GM12865 (cell line): ENCODE results near the gene SUN5.

ENCODE experiments used
- DNase-seq: peaks from one replicate; pipeline ENCODE4 v3.0.0; 2010; ENCODE audit warnings: low read depth
- H3K4me3 ChIP-seq: 2 replicates; pipeline ENCODE4 v1.5.1; 2011; ENCODE audit warnings: mild to moderate bottlenecking, low read depth, low read length, control low read depth
- TF ChIP-seq, protein P1 (sequence below): IDR thresholded peaks from 2 replicates; pipeline ENCODE4 v1.5.1; 2011; ENCODE audit warnings: low read length, control low read depth, low read depth, inconsistent platforms; ENCODE audit not compliant: insufficient read depth; ENCODE audit errors: missing control alignments

Gene SUN5

DNA sequence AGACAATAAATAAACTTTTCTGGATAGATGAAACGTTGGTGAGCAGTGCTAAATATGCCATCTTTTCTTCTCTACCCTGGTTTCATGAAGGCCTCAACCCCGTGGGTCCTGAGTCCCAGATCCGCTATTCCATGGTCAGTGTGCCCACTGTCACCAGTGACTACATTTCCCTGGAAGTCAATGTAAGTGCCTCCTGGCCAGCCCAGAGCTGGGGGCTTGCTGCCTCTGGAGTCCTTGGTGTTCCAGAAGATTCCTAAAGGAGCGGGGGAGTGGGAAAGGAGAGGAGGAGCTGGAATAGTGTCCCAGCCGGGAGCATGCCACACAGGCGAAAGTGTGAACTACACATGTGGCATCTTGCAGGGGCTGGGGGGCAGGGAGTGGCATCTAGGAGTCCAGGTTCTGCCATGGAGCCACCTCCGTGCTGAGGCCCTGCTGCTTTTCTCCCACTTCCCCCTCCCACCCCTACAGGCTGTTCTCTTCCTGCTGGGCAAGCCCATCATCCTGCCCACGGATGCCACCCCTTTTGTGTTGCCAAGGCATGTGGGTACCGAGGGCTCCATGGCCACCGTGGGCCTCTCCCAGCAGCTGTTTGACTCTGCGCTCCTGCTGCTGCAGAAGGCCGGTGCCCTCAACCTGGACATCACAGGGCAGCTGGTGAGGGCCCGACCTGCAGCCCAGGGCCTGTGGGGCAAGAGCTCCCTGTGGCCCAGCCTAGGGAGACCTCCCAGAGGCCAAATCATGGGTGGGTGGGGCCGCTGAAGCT lies 14.1 kb upstream of the SUN5 start:
- H3K4me3 ChIP-seq, result no peak overlapping the region
- TF ChIP-seq, protein P1, sequence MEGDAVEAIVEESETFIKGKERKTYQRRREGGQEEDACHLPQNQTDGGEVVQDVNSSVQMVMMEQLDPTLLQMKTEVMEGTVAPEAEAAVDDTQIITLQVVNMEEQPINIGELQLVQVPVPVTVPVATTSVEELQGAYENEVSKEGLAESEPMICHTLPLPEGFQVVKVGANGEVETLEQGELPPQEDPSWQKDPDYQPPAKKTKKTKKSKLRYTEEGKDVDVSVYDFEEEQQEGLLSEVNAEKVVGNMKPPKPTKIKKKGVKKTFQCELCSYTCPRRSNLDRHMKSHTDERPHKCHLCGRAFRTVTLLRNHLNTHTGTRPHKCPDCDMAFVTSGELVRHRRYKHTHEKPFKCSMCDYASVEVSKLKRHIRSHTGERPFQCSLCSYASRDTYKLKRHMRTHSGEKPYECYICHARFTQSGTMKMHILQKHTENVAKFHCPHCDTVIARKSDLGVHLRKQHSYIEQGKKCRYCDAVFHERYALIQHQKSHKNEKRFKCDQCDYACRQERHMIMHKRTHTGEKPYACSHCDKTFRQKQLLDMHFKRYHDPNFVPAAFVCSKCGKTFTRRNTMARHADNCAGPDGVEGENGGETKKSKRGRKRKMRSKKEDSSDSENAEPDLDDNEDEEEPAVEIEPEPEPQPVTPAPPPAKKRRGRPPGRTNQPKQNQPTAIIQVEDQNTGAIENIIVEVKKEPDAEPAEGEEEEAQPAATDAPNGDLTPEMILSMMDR, result no peak
- DNase-seq, result no peak

DNA sequence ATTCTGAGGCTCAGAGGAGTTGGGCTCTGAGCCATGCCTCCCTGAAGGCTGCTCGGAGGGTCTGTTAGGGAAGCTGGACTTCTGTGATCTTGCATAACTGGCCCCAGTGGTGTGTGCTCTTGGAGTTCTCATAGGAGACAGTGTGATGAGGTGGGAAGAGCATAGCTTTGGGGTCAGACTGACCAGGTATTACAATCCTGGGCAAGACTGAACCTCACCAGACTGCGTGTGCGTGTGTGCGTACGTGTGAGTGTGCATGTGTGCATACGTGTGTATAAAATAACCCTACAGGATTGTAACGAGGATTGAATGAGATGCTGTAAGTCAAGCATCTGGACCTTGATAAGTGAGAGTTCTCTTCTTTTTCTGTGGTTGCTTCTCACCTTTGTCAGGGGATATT lies 13.3 kb upstream of the SUN5 start:
- H3K4me3 ChIP-seq, result no peak overlapping the region
- DNase-seq, result no peak
- TF ChIP-seq, protein P1, result no peak

DNA sequence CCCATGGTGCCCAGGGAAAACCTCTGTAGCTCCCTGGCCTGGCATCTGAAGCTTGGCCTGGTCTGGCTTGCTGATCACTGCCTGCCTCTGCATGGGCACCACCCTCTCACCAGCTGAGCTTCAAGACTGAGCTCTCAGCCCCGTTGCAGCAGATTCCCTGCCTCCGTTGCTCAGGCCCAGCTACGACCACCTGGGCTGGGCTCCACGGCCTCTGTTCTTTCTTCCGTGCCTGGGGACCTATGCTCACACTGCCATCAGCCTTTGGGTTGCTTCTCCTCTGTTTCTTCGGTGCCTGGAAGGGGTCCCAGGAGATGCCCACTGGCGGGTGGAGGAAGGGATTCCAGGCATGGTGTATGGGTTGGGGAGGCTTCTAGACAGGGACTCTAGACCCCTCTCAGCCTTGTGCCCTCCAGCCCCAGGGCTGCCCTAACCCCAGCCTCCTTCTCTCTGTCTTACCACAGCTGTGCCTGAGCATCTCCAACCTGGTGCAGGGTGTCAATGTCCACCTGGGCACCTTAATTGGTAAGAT lies 12.4 kb upstream of the SUN5 start:
- no peak for DNase-seq
- TF ChIP-seq, protein P1, result no peak
- H3K4me3 ChIP-seq, result no peak overlapping the region

DNA sequence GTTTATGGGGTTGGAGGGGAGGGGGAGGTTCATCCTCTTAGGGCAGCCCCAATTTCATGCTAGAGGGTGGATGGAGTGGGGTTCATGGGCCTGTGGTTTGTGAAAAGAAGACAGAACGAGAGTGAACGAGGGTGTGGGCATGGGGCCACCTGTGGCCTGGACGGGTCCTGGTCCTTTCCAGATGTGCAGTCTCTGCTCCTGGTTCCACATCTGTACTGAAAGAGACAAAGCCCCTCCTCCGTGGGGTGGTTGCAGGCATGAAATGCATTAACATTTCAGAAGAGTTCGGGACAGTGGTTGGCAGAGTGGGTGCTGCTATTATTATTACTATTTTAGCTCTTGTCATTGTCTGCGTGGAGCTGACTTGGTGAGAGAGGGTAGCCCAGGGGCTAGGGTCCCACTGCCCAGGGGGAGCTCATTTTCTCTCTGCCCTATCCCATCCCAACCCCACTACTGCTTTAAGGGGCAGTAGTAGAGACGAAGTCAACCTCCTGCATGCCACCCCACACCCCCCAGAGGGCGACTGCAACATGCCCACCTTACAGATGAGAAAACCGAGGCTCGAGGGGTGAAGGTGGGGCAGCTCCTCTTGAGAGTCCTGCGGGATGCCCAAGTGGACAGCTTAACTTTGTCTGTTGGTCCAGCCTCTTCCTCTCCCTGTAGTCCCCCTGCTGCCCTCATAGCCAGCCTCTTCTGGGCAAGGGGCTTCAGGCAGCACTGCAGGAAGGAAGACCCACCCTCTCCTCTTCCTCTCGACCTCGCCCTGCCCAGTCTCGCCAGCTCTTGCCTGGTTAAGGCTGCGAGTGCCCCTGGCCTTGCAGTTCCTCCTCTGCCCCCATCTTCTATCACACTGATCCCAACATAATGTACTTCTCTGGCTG lies 11.7 kb upstream of the SUN5 start:
- no peak overlapping the region for H3K4me3 ChIP-seq
- TF ChIP-seq, protein P1, result no peak
- DNase-seq, result no peak

DNA sequence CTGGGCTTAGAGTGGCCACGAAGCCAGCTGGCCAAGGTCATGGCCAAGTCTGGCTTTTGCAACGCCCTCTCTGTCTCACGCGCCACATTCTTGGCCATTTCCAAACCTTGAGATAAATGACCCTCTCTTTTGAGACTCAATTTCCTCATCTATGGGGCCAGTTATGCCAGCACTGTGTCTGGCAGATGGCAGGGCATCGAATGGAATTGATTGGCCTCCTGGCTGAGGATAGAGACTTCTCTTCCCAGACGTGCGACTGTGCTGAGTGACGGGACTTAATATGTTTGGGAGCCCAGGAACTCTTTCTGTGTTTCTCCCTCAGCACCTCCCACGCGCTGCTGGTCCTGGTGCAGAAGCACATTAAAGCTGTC lies 10.9 kb upstream of the SUN5 start:
- H3K4me3 ChIP-seq, result no peak overlapping the region
- TF ChIP-seq, protein P1, result no peak
- no peak for DNase-seq

DNA sequence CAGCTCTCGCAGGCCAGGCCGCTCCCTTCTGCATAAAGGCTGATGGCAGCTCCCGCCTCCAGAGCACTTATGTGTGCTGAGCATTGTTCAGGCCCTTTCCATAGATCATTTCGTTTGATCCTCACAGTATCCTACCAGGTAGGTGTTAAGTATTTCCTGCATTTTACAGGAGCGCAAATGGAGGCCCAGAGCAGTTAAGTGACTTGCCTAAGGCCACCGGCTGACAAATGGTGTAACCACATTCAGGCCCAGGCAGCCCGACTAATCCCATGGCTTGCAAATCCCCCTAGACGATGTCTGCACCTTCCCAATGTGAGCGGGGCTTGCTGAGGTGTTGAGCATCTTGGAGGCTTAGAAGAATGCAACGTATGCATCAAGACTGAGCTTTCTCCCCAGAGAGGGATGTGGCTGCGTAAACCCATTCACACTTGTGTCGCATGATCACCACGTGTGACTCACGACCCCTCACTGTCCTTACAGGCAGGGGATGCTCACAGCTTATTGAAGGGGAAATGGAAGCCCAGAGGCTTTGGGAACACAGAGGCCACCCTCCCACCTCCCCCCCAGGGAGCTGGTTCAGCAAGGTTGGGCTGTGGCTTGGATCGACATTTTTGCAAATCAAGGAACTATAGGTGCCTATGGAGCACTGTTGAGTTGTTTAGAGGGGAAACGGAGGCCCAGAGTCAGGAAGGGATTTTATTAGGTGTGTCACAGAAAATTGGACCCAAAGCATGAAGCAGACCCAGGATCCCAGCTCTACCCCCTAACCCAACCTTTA lies 10.3 kb upstream of the SUN5 start:
- no peak for DNase-seq
- TF ChIP-seq, protein P1, result no peak
- no peak overlapping the region for H3K4me3 ChIP-seq
